Right lobe of liver (tissue), 6 donors: ENCODE results near the gene CCDC34. TPM values are rescaled to one million over a fixed set of nuclear protein-coding genes. Genes with fewer than 3 reads are reported as not detected.
A peak's percentile ranks its signal among the peaks of the same experiment; 100 is the strongest.

Source experiments
- ATAC-seq, 4 donors: fragments of 200-7000 bp; cut with Tn5 transposase; one replicate each; pipeline ENCODE4 v1.9.1; 2020; ENCODE audit warnings: mild to moderate bottlenecking in 4 of 4, moderate library complexity in 4 of 4
- DNase-seq, 3 donors: peaks; one replicate each; pipeline ENCODE4 v3.0.0-alpha.2; 2020
- H3K27ac ChIP-seq, 3 donors: fragments of 200-600 bp; one replicate each; pipeline ENCODE4 v1.8.0; 2022
- H3K27me3 ChIP-seq, 2 donors: fragments of 200-600 bp; one replicate each; pipeline ENCODE4 v1.8.0; 2022
- H3K36me3 ChIP-seq, 4 donors: fragments of 200-600 bp; sonication (generic) in 1 of 4; one replicate each; pipeline versions ENCODE4 v1.5.1 to v1.8.0; 2017 to 2022; ENCODE audit warnings: control low read depth in 1 of 4
- H3K4me1 ChIP-seq, 4 donors: fragments of 200-600 bp; sonication (generic) in 1 of 4; one replicate each; pipeline versions ENCODE4 v1.5.1 to v1.8.0; 2017 to 2022; ENCODE audit warnings: control low read depth in 1 of 4
- H3K4me3 ChIP-seq, 3 donors: fragments of 200-600 bp; one replicate each; pipeline ENCODE4 v1.8.0; 2022
- H3K9me3 ChIP-seq, 4 donors: fragments of 200-600 bp; sonication (generic) in 1 of 4; one replicate each; pipeline versions ENCODE4 v1.5.1 to v1.8.0; 2017 to 2022; ENCODE audit warnings: control low read depth in 1 of 4
- CTCF ChIP-seq, 4 donors: fragments of 200-600 bp in 3 of 4; fragments of 450-650 bp in 1 of 4; IDR thresholded peaks; one replicate each; pipeline versions ENCODE4 v1.5.1 to v1.8.0; 2016 to 2022; ENCODE audit warnings: antibody characterized with exemption in 4 of 4, mild to moderate bottlenecking in 2 of 4
- POLR2A ChIP-seq: fragments of 450-650 bp; IDR thresholded peaks from one replicate; pipeline ENCODE4 v1.6.1; 2017; ENCODE audit warnings: antibody characterized with exemption, mild to moderate bottlenecking
- WGBS: methylation state at CpG from one replicate; pipeline ENCODE4 v1.1.6; 2018; ENCODE audit warnings: low coverage, low lambda C conversion rate; ENCODE audit not compliant: insufficient coverage; ENCODE audit errors: missing lambda C conversion rate; 5-methylcytosine and 5-hydroxymethylcytosine counted together
- intact Hi-C, 2 donors: fragments of 100-400 bp; cut with DNase I; formaldehyde crosslinking; loops; one replicate each; pipeline versions ENCODE4 v1.11.2 to v1.14.1; 2022
- total RNA-seq, 6 experiments: library from RNA; depleted of rRNA in 2 of 6; stranded (reverse); fragments of >200 nt in 2 of 6; fragmentation: NEBNext Ultra II Directional in 3 of 6; extraction: Animal tissue kit (Norgen Biotek cat#: 25700) in 3 of 6; gene quantifications; one replicate each; pipeline versions ENCODE4 v1.1.0 to v1.2.4, GENCODE V29; 2016 to 2023
- donor health status: DM: no; HTN: yes; CAD: no.
- donor health status: DM: no; HTN: no; CAD: no.
- donor health status: DM: no; HTN: no; CAD: no.
- donor health status: DM: no; HTN: yes; CAD: no.
- donor health status: DM: no; HTN: yes; CAD: no.

CCDC34 gene
- total RNA-seq, 6 experiments from 2014 or later: 1.8 to 3.6 (median 2.1) TPM

DNA sequence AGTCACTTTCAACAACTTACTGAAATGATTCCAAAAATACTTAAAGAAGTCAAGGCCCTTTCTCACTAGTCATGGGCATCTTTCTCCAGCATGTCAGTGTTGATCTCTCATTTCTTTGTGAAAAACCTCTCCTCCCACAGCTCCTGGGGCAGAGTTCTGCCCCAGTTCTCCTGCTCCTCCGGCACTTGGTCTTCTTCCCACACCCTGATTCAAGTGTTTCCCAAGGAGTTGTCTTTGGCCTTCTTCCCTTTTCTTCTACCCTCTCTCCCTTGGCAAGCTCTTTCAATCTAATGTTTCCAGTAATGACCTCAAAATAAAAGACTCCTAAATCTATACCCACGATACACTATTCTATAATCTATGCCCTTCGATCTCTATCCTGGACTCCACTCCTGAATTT is 42.1 kb upstream of the CCDC34 start:
- DNase-seq: no peak
- no peak for ATAC-seq
- Histone ChIP-seq H3K36me3 (no peaks in the 10 kb centered on the region), H3K27ac (peak overlapping the region in 1 of 3 donors; percentile 56), H3K4me1 (peaks cover 0 to 46% (median 16%) of the 10 kb centered on the region in 4 donors), H3K4me3 (no peak overlapping the region), H3K27me3 (no peaks in the 10 kb centered on the region), H3K9me3 (no peaks in the 10 kb centered on the region)
- 90% methylated on average over 3 of the region's 3 CpGs for WGBS
- intact Hi-C loops: no loop called here
- TF ChIP-seq POLR2A (no peak), CTCF (IDR thresholded peaks at IDR 0.05) (no peak)

- Histone ChIP-seq H3K36me3 (no peaks in the 10 kb centered on the region), H3K4me1 (peaks cover 0 to 39% (median 16%) of the 10 kb centered on the region in 4 donors), H3K4me3 (no peak overlapping the region), H3K9me3 (no peaks in the 10 kb centered on the region), H3K27ac (peak overlapping the region in 2 of 3 donors; percentile 16 to 56), H3K27me3 (no peaks in the 10 kb centered on the region)
- peak; percentile 70 to 92 (median 84) for ATAC-seq
- WGBS: 57% methylated on average over 2 of the region's 2 CpGs
- TF ChIP-seq CTCF (IDR thresholded peaks at IDR 0.05): no peak
- intact Hi-C loops: no loop called here
- peak in 1 of 3 donors; percentile 66 for DNase-seq
These were observed 41.4 kb upstream of the CCDC34 start for GRCh38 chr11:27404427-27404826.

DNA sequence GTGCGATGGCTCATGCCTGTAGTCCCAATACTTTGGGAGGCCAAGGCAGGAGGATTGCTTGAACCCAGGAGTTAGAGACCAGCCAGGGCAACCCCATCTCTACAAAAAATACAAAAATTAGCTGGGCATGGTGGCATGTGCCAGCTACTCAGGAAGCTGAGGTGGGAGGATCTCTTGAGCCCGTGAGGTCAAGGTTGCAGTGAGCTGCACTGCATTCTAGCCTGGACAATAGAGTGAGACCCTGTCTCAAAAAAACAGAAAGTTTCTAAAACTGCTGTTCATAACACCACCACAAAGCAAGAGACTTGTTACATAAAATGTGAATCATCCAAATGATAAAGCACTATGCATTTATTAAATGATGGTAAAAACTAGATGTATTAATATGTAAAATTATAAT is 40.2 kb upstream of the CCDC34 start:
- no peak for ATAC-seq
- H3K36me3 ChIP-seq: no peaks in the 10 kb centered on the region
- no peak overlapping the region for H3K4me3 ChIP-seq
- H3K9me3 ChIP-seq: no peaks in the 10 kb centered on the region
- peaks cover 0 to 41% (median 16%) of the 10 kb centered on the region in 4 donors for H3K4me1 ChIP-seq
- peak overlapping the region in 1 of 3 donors; percentile 64 for H3K27ac ChIP-seq
- TF ChIP-seq POLR2A (no peak), CTCF (IDR thresholded peaks at IDR 0.05) (no peak)
- intact Hi-C loops: no loop called here
- no peaks in the 10 kb centered on the region for H3K27me3 ChIP-seq
- 89% methylated on average over 2 of the region's 2 CpGs for WGBS
- DNase-seq: no peak

- Histone ChIP-seq H3K27ac (peak overlapping the region; percentile 31 to 71 (median 64)), H3K4me3 (no peak overlapping the region), H3K36me3 (no peaks in the 10 kb centered on the region), H3K9me3 (no peaks in the 10 kb centered on the region), H3K27me3 (no peaks in the 10 kb centered on the region), H3K4me1 (peaks cover 0 to 48% (median 20%) of the 10 kb centered on the region in 4 donors)
- TF ChIP-seq CTCF (IDR thresholded peaks at IDR 0.05): no peak
- no peak for TF ChIP-seq POLR2A
- ATAC-seq (no peak), DNase-seq (no peak)
- intact Hi-C loops: no loop called here
- 57% methylated on average over 2 of the region's 2 CpGs for WGBS
These were observed 39.4 kb upstream of the CCDC34 start for GRCh38 chr11:27402450-27402849.
